Measurements from ENCODE around the gene CCNA2. TPM values are rescaled to one million over a fixed set of nuclear protein-coding genes. Genes with fewer than 3 reads are reported as not detected.

Gene CCNA2
- total RNA-seq, 1 experiment from 2014 or later: 89.2 TPM

DNA sequence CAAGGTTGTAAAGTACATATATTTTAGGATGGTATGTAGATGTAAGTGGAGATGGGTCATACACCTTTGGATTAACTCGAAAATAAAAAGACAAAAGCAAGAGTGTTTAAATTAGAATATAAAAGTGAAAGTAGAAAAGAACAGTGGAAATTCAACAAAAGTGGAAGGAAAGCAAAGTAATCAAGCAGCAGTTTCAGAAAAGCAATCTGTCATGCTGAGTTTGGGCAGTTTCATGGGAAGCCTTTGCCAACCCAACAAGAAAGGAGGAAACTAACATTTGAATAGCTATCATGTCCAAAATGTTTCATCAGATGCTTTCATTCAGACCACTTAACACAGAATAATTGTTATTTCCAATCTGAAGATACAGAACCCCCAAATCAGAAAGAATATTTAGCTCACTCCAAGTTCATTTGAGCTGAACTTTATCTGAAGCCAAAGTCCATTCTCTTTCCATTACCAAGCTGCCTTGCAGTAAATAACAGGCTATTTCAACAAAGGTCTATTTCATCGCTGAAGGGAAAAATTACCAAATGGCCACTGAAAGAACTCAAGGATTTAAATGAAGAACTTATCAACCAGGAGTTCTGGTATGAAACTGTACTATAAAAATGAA lies 24.4 kb downstream of the CCNA2 start:
- no peaks in the 10 kb centered on the region for H4K20me1 ChIP-seq (ENCODE audit: control insufficient read depth, insufficient read depth, insufficient read length)
- no peak overlapping the region for H2BK12ac ChIP-seq (ENCODE audit: insufficient read length, low read depth, low read length)
- peaks cover 2% of the 10 kb centered on the region for H3K4me1 ChIP-seq (ENCODE audit: insufficient read depth, low read length)
- H3K14ac ChIP-seq (ENCODE audit: insufficient read depth, low read length): no peak overlapping the region
- no peak overlapping the region for H2AK5ac ChIP-seq (ENCODE audit: insufficient read length, low read length)
- Mint-ChIP-seq H3K4me3 (no peak overlapping the region; a peak in 1 of 5 replicates), H3K27ac (peak overlapping the region in 1 of 3 experiments; percentile 32; a peak in 2 of 7 replicates), H3K9me3 (no peaks in the 10 kb centered on the region), H3K36me3 (ENCODE audit: insufficient read depth in 1 of 3, low read depth in 3 of 3) (peaks cover 9 to 24% (median 14%) of the 10 kb centered on the region in 3 experiments), H3K4me1 (peaks cover 38 to 49% of the 10 kb centered on the region in 2 experiments), H3K27me3 (ENCODE audit: low read depth) (no peaks in the 10 kb centered on the region)
- H4K8ac ChIP-seq (replicated peaks; ENCODE audit: insufficient read length, low read depth, low read length): no peak overlapping the region
- H3K27me3 ChIP-seq (ENCODE audit: insufficient read depth, low read length): no peaks in the 10 kb centered on the region
- no peak overlapping the region for H2BK20ac ChIP-seq (ENCODE audit: low read depth, low read length, poor library complexity, severe bottlenecking)
- H3K9ac ChIP-seq (ENCODE audit: extremely low read depth, insufficient read length, low read length): no peak overlapping the region
- DNase-seq: no peak
- H3K4me2 ChIP-seq (ENCODE audit: insufficient read depth, insufficient read length, low read length): no peak overlapping the region
- H2BK120ac ChIP-seq (ENCODE audit: low read depth, low read length, poor library complexity, severe bottlenecking): no peak overlapping the region
- no peak overlapping the region for H4K5ac ChIP-seq (ENCODE audit: insufficient read length, low read depth, low read length)
- H3K79me2 ChIP-seq (ENCODE audit: insufficient read depth, low read length): peaks cover 4% of the 10 kb centered on the region; the same call in 1 of the 2 replicates
- H3K23me2 ChIP-seq (ENCODE audit: insufficient read length, low read depth, low read length, poor library complexity, severe bottlenecking): peaks cover 7% of the 10 kb centered on the region
- WGBS (ENCODE audit: extremely low coverage, insufficient read length, low lambda C conversion rate): no CpG with 5 or more reads among the region's 2 CpGs
- H3K9me3 ChIP-seq (ENCODE audit: control insufficient read depth, low read depth, low read length): no peaks in the 10 kb centered on the region
- no peak overlapping the region for H2BK15ac ChIP-seq (ENCODE audit: low read depth, low read length)
- H3K27ac ChIP-seq (ENCODE audit: insufficient read length, low read depth, low read length): no peak overlapping the region
- no peak overlapping the region for H3K56ac ChIP-seq (ENCODE audit: insufficient read length, low read depth, low read length)
- TF ChIP-seq CTCF (conservative IDR thresholded peaks at IDR 0.05): no peak
- no peak overlapping the region for H4K91ac ChIP-seq (ENCODE audit: insufficient read length, low read depth, low read length)
- no peaks in the 10 kb centered on the region for H3K79me1 ChIP-seq (ENCODE audit: insufficient read depth, low read depth, low read length, poor library complexity, severe bottlenecking)
- no peak overlapping the region for H2AFZ ChIP-seq (ENCODE audit: low read length)
- no peak overlapping the region for H3K4ac ChIP-seq (ENCODE audit: low read depth, low read length)
- H2BK5ac ChIP-seq (ENCODE audit: insufficient read length, low read length): no peak overlapping the region
- H3K18ac ChIP-seq (ENCODE audit: insufficient read length, low read depth, low read length): no peak overlapping the region
- no peak overlapping the region for H3K23ac ChIP-seq (ENCODE audit: insufficient read length, low read depth, low read length)
- H3T11ph ChIP-seq (ENCODE audit: low read length): no peak overlapping the region

All from H9 (cell line).